Prostate gland (tissue), 2 donors: ENCODE results near the gene FARS2.

ENCODE experiments used
- CTCF ChIP-seq, 4 experiments: fragments of 200-600 bp in 2 of 4; fragments of 450-650 bp in 2 of 4; sonication (generic) in 2 of 4; IDR thresholded peaks; 1 replicate in 3 of 4; 2 replicates in 1 of 4; pipeline ENCODE4 v1.5.1; 2016 to 2019; ENCODE audit warnings: antibody characterized with exemption in 4 of 4, mild to moderate bottlenecking in 2 of 4, moderate library complexity in 2 of 4
- POLR2A ChIP-seq: fragments of 450-650 bp; IDR thresholded peaks from one replicate; pipeline ENCODE4 v1.6.1; 2016; ENCODE audit warnings: antibody characterized with exemption, mild to moderate bottlenecking
- POLR2AphosphoS5 ChIP-seq: sonication (generic); formaldehyde crosslinking; IDR thresholded peaks from one replicate; pipeline ENCODE4 v1.6.1; 2017; ENCODE audit warnings: antibody characterized with exemption

GRCh38 chr6:5492356-5492755, 231.0 kb downstream of the FARS2 start:
- TF ChIP-seq POLR2A: no peak
- no peak for TF ChIP-seq CTCF (IDR thresholded peaks at IDR 0.05)
- TF ChIP-seq POLR2AphosphoS5: no peak
